OCI-LY1 (cell line): Measurements from ENCODE around the gene MCM8.

ENCODE experiments used
- EZH2 ChIP-seq: fragments of 200-600 bp; sonication (generic), shearing (Covaris generic); IDR thresholded peaks from 2 replicates; pipeline ENCODE4 v1.8.0; 2017; ENCODE audit warnings: borderline replicate concordance, mixed run types, mild to moderate bottlenecking, antibody characterized with exemption, low read length, moderate library complexity, mixed read lengths
- TF ChIP-seq, protein P1 (sequence below): fragments of 200-600 bp; sonication (generic), shearing (Covaris generic); IDR thresholded peaks from 2 replicates; pipeline ENCODE4 v1.5.1; 2017; ENCODE audit warnings: mild to moderate bottlenecking, antibody characterized with exemption, low read length, moderate library complexity, mixed read lengths

- TF ChIP-seq, protein P1, sequence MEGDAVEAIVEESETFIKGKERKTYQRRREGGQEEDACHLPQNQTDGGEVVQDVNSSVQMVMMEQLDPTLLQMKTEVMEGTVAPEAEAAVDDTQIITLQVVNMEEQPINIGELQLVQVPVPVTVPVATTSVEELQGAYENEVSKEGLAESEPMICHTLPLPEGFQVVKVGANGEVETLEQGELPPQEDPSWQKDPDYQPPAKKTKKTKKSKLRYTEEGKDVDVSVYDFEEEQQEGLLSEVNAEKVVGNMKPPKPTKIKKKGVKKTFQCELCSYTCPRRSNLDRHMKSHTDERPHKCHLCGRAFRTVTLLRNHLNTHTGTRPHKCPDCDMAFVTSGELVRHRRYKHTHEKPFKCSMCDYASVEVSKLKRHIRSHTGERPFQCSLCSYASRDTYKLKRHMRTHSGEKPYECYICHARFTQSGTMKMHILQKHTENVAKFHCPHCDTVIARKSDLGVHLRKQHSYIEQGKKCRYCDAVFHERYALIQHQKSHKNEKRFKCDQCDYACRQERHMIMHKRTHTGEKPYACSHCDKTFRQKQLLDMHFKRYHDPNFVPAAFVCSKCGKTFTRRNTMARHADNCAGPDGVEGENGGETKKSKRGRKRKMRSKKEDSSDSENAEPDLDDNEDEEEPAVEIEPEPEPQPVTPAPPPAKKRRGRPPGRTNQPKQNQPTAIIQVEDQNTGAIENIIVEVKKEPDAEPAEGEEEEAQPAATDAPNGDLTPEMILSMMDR = no peak
- TF ChIP-seq EZH2 = no peak
Measured at GRCh38 chr20:5990946-5991345, 40.5 kb downstream of the MCM8 start.
